ENCODE measurements around the gene DBNL. TPM values are rescaled to one million over a fixed set of nuclear protein-coding genes. Genes with fewer than 3 reads are reported as not detected.

DBNL gene
- total RNA-seq, 6 donors from 2014 or later: 81.8 to 169 (median 130) TPM

DNA sequence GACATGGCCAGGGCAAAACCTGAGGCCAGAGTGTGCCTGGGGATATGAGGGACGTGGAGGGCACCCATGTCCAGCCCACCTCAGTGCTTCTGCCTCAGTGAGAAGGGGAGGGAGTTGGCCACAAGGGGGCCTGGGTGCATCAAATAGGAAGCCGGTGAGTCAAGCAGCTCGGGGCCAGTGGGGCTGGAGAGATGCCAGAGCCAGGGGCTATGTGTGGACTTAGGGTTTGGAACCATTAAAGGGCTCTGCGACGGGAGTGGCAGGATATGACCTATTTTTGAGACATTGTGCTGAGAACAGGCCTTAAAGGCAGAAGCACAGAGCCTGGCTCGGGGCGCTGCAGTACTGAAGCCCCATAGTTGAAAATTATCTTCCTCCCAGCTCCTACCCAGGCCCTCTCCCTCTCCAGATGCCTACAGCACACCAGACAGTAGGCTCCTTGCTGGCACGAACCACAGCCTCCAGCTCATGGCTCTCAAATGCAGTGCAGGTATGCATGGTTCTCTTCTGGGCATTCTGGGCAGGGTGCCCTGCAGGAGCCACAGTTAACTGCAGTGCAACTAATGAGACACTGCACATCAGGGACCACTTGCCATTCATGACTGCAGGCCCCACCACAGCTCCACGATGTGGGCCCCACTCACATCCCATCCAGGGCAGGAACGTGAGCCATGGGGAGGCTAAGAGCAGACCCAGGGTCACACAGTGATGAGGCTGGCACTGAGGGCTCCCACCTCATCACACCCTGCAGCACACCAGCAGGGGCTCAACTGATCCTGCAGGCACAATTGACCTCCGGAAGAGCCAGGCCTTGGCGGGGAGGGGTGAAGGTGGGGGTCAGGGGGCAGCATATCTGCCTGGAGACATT, 28.1 kb downstream of the DBNL start:
- peaks cover 8 to 36% (median 22%) of the 10 kb centered on the region in 4 donors for H3K4me1 ChIP-seq
- peaks cover 10 to 50% (median 31%) of the 10 kb centered on the region in 4 donors for H3K36me3 ChIP-seq
- peak; percentile 44 to 72 for ATAC-seq (ENCODE audit: low FRiP score in 2 of 2)
- no peak for TF ChIP-seq POLR2A (IDR thresholded peaks at IDR 0.05)
- TF ChIP-seq CTCF (IDR thresholded peaks at IDR 0.05): peak; percentile 39 to 62 (median 50)
- TF ChIP-seq POLR2AphosphoS5 (IDR thresholded peaks at IDR 0.05): peak in 1 of 2 donors; percentile 7
- H3K27me3 ChIP-seq: no peaks in the 10 kb centered on the region
- H3K27ac ChIP-seq: peak overlapping the region in 3 of 4 donors; percentile 87 to 90 (median 89)
- DNase-seq: peak in 1 of 2 donors; percentile 60
- no peaks in the 10 kb centered on the region for H3K9me3 ChIP-seq
- H3K4me3 ChIP-seq: no peak overlapping the region
- 48 to 71% methylated on average over 7 to 12 of the region's 12 CpGs for WGBS, 2 donors

DNA sequence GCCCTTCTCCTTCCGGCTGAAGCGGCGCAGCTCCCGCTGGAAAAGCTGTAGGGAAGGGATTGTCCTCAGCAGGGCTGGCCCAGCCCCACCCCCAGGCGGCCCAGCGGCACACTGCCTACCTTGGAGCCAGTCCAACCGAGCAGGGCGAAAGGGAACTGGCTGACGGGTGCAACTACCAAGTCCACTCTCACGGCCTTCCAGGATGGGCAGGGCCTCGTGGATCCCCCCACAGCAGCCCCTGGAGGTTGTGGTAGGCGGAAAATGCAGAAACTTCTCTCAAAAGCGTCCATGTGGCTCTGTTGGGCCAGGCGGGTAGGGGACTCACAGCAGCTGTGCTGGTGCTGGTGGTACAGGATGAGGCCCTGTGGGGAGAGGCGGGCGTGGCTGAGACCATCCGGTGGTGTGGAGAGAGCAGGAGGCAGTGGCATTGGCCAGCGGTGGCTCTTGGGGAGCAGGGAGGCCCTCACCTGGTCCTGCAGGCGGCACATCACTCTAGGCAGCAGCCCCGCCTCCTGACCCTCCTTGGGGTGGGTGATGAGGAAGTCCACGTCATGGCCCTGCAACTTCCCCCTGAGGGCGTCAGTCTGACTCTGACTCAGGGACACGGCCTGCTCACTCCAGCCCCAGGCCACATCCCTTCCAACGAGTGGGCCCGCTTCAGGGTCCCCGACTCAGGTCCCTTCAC, 29.3 kb downstream of the DBNL start:
- peaks cover 18 to 62% (median 43%) of the 10 kb centered on the region in 4 donors for H3K36me3 ChIP-seq
- 45 to 58% methylated on average over 7 to 21 of the region's 26 CpGs for WGBS, 2 donors
- H3K9me3 ChIP-seq: no peaks in the 10 kb centered on the region
- peak overlapping the region; percentile 77 to 90 (median 88) for H3K27ac ChIP-seq
- peak; percentile 86 to 88 for DNase-seq
- peaks cover 8 to 32% (median 22%) of the 10 kb centered on the region in 4 donors for H3K4me1 ChIP-seq
- peak in 1 of 6 experiments; percentile 20 for TF ChIP-seq CTCF (IDR thresholded peaks at IDR 0.05)
- TF ChIP-seq EP300 (IDR thresholded peaks at IDR 0.05): no peak
- peak; percentile 50 to 56 for TF ChIP-seq POLR2AphosphoS5 (IDR thresholded peaks at IDR 0.05)
- TF ChIP-seq POLR2A (IDR thresholded peaks at IDR 0.05): peak in 1 of 4 donors; percentile 57
- no peaks in the 10 kb centered on the region for H3K27me3 ChIP-seq
- peak overlapping the region in 2 of 4 donors; percentile 0 to 11 for H3K4me3 ChIP-seq
- peak; percentile 86 to 87 for ATAC-seq (ENCODE audit: low FRiP score in 2 of 2)

GRCh38 chr7:44074349-44074695, 29.8 kb downstream of the DBNL start:
- ATAC-seq (ENCODE audit: low FRiP score in 2 of 2) (peak in 1 of 2 donors; percentile 17), DNase-seq (no peak)
- Histone ChIP-seq H3K36me3 (peaks cover 19 to 68% (median 48%) of the 10 kb centered on the region in 4 donors), H3K9me3 (no peaks in the 10 kb centered on the region), H3K4me3 (peak overlapping the region in 1 of 4 donors; percentile 11), H3K27me3 (no peaks in the 10 kb centered on the region), H3K27ac (peak overlapping the region; percentile 77 to 90 (median 88)), H3K4me1 (peaks cover 8 to 32% (median 22%) of the 10 kb centered on the region in 4 donors)
- TF ChIP-seq POLR2A (IDR thresholded peaks at IDR 0.05) (no peak), CTCF (IDR thresholded peaks at IDR 0.05) (no peak), POLR2AphosphoS5 (IDR thresholded peaks at IDR 0.05) (no peak), EP300 (IDR thresholded peaks at IDR 0.05) (no peak)
- WGBS, 2 donors: 79 to 88% methylated on average over 3 to 13 of the region's 13 CpGs

DNA sequence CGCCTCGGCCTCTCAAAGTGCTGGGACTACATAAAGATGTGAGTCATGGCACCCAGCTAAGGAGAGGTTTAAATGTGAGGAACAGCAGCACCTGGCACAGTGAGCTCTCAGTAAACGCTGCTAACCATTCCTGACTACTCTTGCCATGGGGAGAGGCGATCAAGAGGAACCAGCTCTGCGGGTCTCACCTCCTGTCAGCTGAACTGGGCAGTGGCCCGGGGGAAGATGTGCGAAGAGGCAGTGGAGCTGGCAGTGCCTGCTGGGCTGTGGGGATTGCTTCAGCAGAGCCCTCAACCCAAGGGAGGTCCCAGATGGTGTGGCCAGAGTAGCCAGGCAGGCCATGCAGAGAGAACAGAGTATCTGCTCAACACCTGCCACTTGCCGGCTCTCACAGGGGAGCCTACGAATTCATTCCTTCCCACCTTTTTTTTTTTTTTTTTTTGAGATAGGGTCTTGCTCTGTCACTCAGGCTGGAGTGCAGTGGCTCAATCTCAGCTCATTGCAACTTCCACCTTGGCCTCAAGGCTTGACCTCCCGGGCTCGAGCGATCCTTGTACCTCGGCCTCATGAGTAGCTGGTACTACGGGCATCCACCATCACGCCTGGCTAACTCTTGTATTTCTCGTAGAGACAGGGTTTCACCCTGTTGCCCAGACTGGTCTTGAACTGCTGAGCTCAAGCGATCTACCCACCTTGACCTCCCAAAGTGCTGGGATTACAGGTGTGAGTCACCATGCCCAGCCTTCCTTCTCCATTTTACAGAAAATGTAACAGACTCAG, 31.0 kb downstream of the DBNL start:
- Histone ChIP-seq H3K4me1 (peaks cover 8 to 37% (median 22%) of the 10 kb centered on the region in 4 donors), H3K27me3 (no peaks in the 10 kb centered on the region), H3K36me3 (peaks cover 22 to 79% (median 59%) of the 10 kb centered on the region in 4 donors), H3K4me3 (no peak overlapping the region), H3K27ac (peak overlapping the region in 1 of 4 donors; percentile 87), H3K9me3 (no peaks in the 10 kb centered on the region)
- no peak for DNase-seq
- TF ChIP-seq CTCF (IDR thresholded peaks at IDR 0.05): no peak
- no peak for TF ChIP-seq POLR2AphosphoS5 (IDR thresholded peaks at IDR 0.05)
- TF ChIP-seq EP300 (IDR thresholded peaks at IDR 0.05): no peak
- no peak for TF ChIP-seq POLR2A (IDR thresholded peaks at IDR 0.05)
- ATAC-seq (ENCODE audit: low FRiP score in 2 of 2): no peak
- 92 to 93% methylated on average over 17 of the region's 17 CpGs for WGBS, 2 donors

Measured in upper lobe of left lung (tissue), 6 donors.